SW480 (cell line): ENCODE measurements around the gene SKIL.

Experiments used
- DNase-seq: peaks from one replicate; pipeline ENCODE4 v3.0.0-alpha.2; 2016; ENCODE audit warnings: low spot score

SKIL gene

DNA sequence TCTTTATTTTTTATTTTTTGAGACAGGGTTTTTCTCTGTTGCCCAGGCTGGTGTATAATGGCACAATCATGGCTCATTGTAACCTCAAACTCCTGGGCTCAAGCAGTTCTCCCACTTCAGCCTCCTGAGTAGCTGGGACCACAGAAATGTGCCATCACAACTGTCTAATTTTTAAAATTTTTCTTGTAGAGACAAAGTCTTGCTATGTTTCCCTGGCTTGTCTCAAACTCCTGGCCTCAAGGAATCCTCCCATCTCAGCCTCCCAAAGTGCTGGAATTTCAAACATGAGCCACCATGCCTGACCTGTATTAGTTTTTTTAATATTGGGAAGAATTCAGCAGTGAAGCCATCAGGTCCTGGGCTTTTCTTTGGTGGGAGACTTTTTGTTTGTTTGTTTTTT, 47.6 kb downstream of the SKIL start:
- DNase-seq: no peak

DNA sequence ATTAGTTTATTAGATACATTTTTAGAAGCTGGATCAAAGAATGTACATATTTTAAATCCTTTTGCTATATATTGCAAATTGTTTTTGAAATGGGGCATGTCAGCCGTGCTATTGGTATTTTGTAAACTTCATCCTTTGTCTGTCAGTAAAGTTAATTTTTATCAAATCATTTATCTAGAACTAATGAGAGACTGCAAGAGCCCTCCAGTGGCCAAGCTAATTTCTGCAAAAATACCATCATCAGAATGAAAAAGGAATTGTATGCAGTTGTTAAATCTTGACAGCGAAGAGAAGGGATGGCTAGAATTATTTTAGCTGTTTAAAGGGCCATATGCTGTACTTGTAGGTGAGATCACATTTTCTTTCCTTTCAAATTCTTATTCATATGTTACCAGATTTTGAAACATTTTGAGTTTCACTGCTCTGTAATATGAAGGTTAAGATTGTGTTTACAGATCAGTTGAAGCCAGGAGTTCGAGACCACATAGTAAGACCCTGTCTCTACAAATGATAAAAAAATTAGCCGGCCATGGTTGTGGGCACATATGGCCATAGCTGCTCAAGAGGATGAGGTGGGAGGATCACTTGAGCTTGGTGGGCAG, 53.0 kb downstream of the SKIL start:
- DNase-seq: peak; percentile 49

DNA sequence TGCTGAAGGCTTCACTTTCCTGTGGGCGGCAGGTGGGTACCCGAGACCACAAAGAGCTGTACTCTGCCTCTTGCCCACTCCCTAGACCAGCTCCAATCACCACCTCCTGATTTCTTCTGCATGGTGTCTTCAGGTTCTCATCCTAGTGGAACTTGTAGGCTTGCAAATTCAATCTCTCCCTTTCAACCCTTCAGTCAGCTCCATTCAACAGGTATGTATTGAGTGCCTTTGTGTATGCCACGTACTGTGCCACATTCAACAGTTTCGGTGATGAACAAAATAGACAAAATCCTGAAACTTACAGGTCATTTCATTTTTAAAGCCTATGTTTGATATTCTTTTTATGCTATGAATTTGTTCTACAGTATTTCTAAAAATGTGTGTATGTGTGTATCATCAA, 55.8 kb downstream of the SKIL start:
- DNase-seq: no peak

DNA sequence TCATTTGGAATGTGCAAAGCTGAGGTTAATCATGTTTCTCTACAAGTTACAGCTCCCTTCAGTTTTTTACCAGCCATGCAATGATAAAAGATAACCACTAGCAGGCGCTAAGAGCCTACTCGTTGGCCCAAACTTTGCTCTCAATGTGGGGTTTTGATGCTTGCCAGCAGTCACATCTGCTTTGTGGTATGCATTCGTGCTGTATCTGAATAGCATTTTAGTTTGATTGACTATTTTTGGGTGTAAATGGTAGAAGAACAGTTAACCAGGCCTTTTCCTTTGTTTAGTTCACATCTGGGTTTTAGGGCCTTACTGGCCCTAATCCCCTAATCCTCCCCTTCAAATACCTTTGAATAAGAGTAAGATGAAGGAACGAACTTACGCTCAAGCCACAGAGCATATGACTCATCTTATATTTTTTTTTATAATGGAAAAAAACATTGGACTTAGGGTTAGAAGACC, 56.7 kb downstream of the SKIL start:
- DNase-seq: peak; percentile 78

DNA sequence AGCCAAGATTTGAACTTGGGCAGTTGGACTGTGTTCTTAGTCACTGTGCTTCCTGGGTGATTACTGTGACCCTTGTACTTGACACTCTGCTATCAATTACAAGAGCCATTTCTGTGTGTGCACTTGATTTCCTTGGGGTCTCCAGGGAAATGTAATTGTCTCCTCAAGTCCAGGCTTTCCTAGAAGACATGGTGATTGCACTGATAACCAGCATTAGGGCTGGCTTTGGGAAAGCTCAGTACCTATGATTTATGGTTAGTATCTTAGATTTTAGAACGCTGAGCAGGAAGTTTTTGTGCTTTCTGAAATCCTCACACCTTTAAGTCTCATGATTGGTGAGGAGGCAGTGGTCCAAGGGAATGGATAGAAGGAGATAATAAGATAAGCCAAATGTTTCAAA, 59.6 kb downstream of the SKIL start:
- no peak for DNase-seq

DNA sequence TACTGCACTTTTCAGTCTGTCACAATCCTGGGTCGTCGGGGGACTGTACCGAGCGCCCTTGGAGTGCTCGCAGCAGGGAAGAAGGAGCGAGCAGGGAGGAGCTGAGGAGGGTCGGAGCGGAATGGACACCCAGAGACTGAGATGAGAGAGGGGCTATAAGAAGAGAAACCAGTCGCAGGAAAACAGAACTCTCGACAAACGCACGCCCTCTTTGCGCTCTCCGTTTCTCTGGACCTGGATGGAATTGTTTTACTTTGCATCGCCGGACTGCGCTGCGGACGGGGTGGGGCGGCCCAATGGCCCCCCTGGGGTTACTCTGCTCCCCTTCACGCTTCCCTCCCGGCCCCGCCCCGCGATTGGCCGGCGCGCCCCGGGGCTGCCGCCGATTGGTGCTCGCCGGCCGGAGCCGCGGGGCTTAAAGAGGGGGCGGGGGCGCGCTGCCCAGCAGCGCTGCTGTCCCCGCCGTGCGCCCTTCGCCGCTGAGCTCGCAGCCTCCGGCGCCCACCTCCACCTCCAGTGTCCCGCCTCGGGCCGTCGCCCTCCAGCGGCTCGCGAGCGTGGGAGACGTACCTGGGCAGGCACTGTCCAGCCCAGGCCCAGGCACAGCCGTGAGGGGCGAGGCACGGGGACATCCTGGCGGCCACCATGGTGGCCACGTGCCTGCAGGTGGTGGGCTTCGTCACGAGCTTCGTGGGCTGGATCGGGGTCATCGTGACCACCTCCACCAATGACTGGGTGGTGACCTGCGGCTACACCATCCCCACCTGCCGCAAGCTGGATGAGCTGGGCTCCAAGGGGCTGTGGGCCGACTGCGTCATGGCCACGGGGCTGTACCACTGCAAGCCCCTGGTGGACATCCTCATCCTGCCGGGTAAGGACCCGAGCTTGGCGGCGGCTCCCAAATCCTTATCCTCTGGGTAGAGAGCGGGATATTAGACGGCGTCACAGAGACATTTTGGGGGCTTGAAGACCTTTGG, 61.2 kb downstream of the SKIL start, which contains the start of gene CLDN11:
CLDN11 (plus strand) TSS at position 447 of the 977 bp plus-strand sequence; CDS start at position 646, 199 bp downstream.
- peak; percentile 64 for DNase-seq

DNA sequence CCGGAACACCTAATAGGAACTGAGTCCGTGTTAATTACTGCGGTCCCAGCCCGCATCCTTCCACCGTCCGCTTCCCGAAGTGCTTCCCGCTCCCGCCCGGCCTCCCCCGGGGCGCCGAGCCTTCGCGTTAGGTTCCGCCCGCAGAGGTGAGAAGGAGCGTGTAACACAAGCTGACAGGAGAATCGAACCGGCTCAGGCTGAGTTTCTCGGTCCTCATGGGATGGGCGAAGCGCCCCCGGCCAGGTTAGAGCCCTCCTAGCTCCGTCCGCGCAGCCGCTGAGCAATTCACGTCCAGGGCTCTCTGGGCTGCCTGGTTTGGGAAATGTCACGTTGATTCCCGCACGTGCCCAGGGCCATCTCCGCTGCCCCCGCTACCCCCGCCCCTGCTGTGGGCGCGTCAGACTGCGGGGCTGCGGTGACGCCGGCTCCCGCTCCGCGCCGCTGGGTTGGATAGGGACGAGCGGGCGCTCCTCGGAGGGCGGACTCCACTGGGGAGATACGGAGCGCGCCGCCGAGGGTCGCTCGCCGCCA, 62.1 kb downstream of the SKIL start:
- DNase-seq: no peak

DNA sequence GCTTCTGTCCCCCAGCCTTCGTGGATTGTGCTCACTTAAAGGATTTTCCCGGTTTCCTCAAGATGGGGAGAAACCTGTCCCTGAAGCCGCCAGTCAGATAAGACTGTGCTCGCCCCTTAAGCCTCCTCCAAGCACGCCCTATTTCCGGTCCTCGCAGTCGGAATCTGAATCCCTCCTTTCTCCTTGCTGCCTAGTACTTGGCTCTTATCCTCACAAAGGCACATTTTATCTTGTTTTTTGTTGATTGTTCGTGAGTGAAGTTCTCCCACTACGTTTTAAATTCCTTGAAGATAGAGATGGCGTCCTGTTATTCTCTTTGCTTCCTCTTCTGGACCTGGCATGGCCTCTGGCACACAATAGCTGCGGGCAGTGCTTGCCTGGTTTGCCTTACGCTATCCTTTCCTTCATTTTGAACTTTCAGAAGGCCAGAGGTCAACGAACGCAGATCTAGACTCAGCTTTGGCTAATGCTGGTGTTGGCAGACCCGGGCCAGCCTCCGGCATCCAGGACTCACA, 62.8 kb downstream of the SKIL start:
- DNase-seq: no peak

DNA sequence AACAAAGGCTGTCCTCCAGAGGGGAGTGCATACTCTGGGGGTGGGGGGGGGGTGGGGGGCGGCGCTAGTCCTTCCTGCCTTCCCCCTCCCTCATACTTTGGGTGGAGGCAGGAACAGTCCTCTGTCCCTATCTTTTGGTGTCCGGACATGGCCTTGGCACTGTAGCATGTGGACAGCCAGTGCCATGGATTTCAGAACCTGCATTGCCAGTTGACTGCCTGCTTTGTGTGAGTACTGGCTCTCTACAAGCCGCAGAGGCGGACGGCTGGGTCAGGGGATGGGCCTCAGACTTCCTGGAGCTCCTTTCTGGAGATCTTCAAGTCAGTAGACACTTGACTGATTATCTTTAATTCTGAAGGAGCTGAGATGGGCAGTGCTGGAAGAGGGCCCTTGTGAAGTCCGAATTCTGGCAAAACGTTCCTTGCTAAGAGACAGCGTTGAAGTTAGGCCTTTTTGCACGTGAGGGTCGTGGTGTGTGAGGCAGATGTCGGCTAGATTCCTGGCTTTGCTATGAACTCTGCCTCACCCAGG, 63.7 kb downstream of the SKIL start:
- peak; percentile 49 for DNase-seq

DNA sequence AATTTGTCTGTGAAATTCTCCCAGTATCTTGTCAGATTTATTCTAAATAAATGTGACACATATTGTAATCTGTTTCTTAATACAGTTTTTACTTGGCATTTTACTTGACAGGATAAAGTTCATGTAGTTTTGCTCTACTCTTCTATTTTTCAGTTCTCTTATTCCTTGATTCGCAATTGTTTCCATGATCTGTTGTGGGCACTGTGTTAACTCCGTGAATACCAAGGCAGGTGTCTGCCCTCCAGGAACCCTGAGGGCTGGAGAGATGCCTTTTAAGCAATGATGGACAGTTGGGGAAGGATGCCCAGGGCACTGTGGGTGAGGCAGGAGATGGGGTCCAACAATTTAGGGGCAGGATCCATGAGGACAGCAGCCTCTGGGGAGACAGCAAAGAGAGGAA, 64.2 kb downstream of the SKIL start:
- DNase-seq: no peak

DNA sequence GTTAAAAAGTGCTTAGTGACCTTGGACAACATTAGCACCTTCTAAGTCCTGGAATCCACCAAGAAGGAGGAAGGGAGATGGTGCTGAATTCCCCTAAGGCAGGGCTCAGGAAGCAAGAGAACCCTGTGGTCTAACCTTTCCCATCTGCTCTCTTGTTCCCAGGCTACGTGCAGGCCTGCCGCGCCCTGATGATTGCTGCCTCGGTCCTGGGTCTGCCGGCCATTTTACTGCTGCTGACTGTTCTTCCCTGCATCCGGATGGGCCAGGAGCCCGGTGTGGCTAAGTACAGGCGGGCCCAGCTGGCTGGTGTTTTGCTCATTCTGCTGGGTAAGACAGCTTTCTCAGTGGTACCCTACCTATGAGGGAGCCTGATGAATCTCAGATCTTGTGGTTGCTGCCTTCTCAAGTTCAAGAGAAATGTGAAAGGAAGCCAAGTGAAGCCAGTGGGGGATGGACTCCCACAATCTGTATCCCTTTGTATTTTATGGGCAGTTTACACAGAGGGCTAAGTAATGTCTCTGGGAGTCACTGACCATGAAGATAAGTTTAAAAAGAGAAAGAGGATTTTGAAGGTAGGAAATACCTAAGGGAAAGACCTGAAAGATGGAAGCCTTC, 65.6 kb downstream of the SKIL start:
- no peak for DNase-seq

DNA sequence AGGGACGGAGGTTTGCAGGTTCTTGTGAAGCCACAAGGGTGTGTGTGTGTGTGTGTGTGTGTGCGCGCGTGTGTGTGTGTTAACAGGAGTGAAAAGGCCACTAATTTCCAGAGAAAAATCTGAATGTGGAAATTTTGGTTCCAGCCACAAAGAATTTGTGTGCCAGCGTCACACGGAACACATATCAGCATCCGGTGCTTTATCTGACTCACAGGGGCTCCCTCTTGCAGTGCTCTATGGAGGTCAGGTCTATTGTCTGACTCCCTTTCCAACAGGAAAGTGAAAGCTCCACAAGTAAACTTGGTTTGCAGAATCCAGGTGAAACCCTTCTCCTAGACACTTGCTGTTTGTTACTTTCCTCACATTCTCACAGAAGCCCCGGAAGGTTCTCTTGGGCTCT, 67.4 kb downstream of the SKIL start:
- peak; percentile 63 for DNase-seq

DNA sequence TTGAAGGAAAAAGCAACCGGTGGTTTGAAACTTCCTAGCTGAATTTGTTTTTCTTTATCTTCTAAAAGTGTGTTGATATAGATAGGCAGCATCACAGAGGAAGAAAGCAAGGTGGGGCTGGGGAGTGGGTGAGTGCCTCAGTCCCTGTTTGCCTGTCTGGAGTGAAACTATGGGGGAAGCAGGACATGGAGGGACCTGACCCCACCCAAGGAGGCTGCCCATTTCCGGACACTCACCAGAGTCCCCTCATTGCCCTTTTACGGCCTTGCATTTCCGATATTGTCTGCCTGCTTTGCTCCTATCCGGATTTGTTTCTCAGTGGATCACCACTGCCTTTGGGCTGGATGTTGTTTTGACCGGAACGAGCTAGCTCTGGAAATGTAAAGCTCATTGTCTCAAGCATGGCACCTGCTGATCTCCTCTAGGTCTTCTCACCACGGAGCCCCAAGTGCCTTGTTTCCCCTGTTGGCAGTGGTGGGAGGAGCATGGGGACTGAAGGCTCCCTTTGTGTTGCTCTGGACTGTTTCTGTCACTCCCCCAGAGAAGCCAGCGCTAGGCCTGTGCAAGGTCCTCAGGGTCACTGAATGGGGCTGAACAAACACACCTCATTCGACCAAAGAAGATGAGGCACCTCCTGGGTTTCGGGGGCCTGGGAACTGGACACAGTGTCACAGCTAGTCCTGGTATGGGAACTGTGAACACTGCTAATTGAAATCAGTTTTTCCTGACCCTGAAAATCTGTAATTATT, 68.2 kb downstream of the SKIL start:
- DNase-seq: peak; percentile 96

DNA sequence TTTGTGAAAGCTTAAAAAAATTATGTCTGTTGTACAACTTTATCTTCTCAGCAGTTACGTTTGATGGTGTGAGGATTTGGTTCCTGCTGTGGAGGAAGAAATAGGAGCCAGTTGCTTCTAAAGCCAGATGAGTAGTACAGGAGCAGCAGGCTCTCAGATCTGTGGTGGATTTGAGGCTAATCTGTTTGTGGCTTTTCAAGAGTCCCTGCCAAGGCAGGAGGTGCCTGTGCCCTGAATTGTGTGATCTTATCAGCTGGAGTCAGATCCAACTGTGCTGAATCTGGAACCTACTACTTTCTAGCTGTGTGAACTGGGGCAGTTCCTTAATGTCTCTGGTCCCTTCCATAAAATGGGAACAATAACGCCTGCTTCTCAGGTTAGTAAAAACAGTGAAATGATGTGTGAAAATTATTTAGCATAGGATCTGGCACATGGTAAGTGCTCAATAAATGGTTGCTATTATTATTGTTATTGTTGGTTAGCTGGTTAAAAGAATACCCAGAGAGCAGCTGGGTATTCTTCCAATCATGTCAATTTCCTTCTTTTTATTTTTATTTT, 68.8 kb downstream of the SKIL start:
- DNase-seq: peak; percentile 44

DNA sequence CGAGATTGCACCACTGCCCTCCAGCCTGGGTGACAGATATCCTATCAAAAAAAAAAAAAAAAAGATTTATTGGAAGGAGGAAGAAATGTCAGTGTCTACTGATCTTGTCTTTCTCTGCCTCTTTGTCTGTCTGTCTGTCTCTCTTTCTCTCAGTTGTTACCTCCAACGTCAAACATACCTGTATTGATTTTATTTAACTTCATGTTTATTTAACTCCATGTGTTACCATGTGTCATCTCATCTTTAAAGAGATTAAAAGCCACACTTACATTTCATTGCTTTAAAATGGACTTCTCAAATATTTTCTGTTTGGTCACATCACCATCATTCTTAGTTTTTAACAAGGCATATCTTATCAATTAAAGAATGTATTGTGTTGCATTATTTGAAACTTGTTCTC, 70.6 kb downstream of the SKIL start:
- no peak for DNase-seq

DNA sequence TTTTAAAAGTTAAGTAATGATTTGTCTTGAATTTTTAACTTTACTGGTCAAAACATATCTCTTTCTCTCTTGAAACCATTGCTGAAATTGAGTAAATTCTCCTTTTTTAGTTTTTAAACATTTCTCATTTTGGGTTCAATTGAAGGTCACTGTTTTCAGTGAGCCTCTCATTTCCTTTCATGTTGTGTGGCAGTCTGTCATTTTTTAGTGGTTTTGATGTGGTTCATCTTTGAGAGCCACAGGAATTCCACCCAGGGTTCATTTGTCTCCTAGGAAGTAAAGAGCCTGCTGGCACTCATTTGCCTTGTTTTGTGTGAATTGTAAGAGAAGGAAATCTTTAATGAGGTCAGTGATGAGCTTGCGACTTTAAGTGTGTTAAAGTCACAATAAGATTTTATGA, 71.5 kb downstream of the SKIL start:
- DNase-seq: peak; percentile 93

DNA sequence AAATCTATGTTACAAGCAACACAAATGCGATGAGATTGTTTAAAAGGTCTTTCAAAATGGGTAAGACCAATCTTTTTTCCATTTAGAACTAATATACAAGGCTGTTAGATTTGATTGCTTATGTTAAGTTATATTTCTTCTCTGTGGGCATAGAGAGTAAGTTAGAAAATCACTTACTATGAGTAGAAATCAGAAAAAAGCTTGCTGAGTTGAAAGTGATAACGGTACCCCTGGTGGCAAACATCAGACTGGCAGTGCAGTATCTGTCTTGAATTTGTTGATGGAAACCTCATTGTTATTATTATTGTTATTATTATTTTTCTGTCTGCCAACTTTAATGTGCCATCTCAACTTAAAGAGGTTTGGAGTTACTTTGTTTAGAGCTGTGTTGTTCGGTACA, 73.5 kb downstream of the SKIL start:
- DNase-seq: no peak

DNA sequence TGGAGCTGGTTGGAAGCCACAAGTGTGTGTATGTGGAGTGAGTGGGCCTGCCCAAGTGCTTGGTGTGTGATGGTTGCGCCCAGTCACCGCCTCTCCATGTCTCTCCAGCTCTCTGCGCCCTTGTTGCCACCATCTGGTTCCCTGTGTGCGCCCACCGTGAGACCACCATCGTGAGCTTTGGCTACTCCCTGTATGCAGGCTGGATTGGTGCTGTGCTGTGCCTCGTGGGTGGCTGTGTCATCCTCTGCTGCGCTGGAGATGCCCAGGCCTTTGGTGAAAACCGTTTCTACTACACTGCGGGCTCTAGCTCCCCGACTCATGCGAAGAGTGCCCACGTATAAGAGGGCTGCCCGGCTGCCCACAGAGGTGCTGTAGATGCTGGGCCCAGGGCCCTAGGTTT, 74.9 kb downstream of the SKIL start:
- DNase-seq: no peak

DNA sequence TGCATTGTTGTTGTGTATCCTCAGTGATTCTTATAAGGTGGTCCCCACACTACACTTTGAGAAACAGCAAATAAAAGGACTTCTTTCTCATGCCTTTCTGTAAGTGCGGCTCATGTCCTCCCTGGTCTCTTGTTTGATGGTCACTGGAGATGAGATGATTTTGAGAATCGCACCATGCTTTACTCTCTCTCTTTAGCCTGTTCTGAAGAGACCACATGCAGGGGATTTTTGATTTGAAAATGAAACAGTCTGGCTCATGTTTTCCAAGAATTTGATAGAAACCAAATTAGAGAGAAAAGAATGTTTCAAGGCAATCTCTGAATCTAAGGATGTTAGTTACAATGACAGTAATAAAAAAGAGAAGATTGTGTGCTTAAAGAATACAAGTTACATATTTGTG, 79.2 kb downstream of the SKIL start:
- DNase-seq: no peak

DNA sequence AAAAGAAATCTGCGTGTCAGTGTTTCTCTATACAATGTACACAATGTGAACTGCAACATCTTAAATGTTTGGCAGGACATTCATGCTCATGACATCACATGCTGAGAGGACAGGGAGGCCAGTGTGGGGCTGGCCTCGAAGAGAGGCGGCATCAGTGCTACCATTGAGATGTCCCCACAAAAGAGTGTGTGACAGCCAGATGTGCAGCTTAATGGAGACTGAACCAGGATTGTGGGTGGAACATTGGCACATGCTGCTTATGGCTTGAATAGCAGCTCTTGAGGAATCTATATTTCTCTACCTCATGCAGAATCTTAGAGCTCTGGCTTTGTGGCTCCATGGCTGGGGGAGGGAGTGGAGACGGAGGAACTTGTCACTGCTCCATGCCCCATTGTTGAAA, 79.7 kb downstream of the SKIL start:
- DNase-seq: no peak
